Vagina (tissue), 2 donors: ENCODE results near the gene ZNF280A.

Experiments
- CTCF ChIP-seq, 3 experiments: fragments of 450-650 bp in 2 of 3; fragments of 200-600 bp in 1 of 3; sonication (generic) in 1 of 3; IDR thresholded peaks; one replicate each; pipeline ENCODE4 v1.5.1; 2017 to 2019; ENCODE audit warnings: antibody characterized with exemption in 3 of 3, mild to moderate bottlenecking in 2 of 3, moderate library complexity in 2 of 3
- POLR2A ChIP-seq, 2 donors: fragments of 450-650 bp; IDR thresholded peaks; one replicate each; pipeline ENCODE4 v1.6.1; 2017; ENCODE audit warnings: antibody characterized with exemption in 2 of 2, mild to moderate bottlenecking in 2 of 2, moderate library complexity in 2 of 2
- POLR2AphosphoS5 ChIP-seq, 2 donors: sonication (generic); formaldehyde crosslinking; IDR thresholded peaks; one replicate each; pipeline ENCODE4 v1.9.0; 2017; ENCODE audit warnings: antibody characterized with exemption in 2 of 2, mild to moderate bottlenecking in 2 of 2, low read depth in 1 of 2; ENCODE audit not compliant: insufficient read depth in 1 of 2

GRCh38 chr22:22520020-22520656 lies at the start of gene ZNF280A:
- TF ChIP-seq CTCF (IDR thresholded peaks at IDR 0.05) (no peak), POLR2AphosphoS5 (IDR thresholded peaks at IDR 0.05; ENCODE audit: insufficient read depth in 1 of 2, low read depth in 1 of 2) (no peak), POLR2A (IDR thresholded peaks at IDR 0.05) (no peak)
